HG02610 (cell line): Measurements from ENCODE around the gene BCKDHB.
A peak's percentile ranks its signal among the peaks of the same experiment; 100 is the strongest.

Experiments used
- ATAC-seq: cut with Tn5 transposase; IDR thresholded peaks from one replicate; pipeline ENCODE4 v1.9.1; 2021; ENCODE audit warnings: mild to moderate bottlenecking, moderate library complexity; ENCODE audit not compliant: unreplicated experiment

The BCKDHB gene

GRCh38 chr6:80148220-80148619 is 41.7 kb downstream of the BCKDHB start:
- ATAC-seq, result peak; percentile 34

GRCh38 chr6:80151635-80152034 is 45.2 kb downstream of the BCKDHB start:
- ATAC-seq, result no peak

DNA sequence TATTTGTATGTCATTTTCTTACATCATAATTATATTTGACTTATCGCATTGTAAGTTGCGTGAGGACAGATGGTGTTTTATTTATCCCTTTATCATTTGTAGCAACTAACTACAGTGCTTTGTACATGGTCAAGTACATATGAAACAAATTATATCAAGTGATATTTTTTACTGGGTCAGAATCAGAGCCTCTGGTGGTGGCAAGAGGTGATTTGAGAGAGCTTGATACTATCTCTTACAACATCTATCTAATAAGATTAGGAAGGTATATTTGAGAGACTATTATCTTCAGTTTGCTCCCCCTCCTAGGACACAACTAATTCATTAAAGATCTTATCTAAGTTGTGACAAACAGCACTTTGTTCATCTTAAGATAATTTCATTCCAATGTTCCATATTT is 47.7 kb downstream of the BCKDHB start:
- ATAC-seq, result no peak

- ATAC-seq, result no peak
These were observed 49.8 kb downstream of the BCKDHB start for GRCh38 chr6:80156221-80156620.

- ATAC-seq, result no peak
These were observed 52.1 kb downstream of the BCKDHB start for GRCh38 chr6:80158478-80158989.

GRCh38 chr6:80161434-80161833 is 55.0 kb downstream of the BCKDHB start:
- no peak for ATAC-seq

GRCh38 chr6:80163754-80164187 is 57.3 kb downstream of the BCKDHB start:
- ATAC-seq, result peak; percentile 72

- peak; percentile 97 for ATAC-seq
These were observed 58.7 kb downstream of the BCKDHB start for GRCh38 chr6:80165143-80165542.

GRCh38 chr6:80165819-80166218 is 59.3 kb downstream of the BCKDHB start:
- ATAC-seq, result no peak

DNA sequence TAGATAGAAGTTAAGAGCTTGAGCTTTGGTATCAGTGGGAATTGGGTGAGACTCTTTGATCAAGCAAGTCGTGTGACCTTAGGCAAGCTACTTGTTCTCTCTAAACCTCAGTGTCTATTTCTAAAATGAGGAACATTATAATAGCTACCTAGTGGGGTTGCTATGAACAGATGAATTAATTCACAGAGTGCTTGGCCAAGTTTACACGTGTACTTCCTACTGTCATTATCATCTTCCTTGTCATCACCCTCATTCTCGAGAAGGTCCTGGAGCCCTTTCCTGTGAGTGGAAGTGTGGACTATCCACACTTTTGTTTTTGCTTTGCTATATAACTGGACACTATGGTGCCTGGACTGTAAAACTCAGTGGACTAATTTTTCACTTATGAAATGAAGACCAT is 64.0 kb downstream of the BCKDHB start:
- no peak for ATAC-seq

DNA sequence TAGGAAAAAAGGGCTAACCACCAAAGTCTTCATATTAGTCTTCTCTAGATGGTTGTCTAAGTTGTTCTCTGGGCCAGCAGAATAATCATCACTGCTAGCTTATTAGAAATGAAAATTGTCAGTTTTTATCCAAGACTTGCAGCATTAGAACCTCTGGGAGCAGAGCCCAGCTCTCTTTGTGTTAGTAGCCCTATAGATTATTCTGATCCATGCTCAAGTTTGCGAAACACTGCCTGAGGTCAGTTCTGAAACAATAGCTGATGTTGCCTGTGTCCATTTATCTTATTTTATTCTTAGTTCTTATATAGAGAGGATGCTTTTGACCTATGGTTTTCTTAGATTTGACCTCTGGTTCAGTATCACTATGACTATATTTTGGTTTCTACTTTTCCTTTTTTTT is 66.9 kb downstream of the BCKDHB start:
- no peak for ATAC-seq

GRCh38 chr6:80174900-80175572 is 68.6 kb downstream of the BCKDHB start:
- no peak for ATAC-seq

- no peak for ATAC-seq
These were observed 73.2 kb downstream of the BCKDHB start for GRCh38 chr6:80179695-80180094.

DNA sequence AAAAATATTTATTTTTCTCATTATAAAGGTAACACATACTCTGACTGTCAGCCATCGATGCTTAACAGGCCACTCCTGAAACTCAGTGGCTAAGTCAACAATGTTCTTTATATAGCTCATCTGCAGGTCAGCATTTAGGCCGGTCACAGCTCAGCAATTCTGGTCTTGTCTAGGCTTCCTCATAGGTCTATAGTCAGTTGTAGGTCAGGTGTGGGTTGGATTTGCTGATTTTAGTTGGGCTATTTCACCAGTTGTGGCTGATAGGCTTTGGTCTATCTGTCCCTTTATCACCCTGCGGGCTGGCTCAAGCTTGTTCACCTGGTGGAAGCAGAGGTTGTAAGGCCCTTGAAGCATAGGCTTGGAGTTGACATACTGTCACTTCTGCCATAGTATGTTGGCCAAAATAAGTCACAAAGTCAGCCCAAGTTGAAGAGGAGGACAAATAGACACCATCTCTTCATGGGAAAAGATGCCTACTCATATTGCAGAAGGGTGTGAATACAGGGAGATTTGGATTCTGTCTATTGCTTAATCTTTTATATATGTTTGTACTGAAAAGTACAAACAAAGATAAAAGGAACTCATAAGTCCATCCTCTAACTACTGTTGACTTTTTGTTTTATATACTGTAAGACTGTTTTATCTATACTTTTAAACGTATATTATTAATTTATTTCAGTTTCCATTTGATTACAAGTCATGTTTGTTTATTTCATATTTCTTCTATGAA is 75.0 kb downstream of the BCKDHB start:
- ATAC-seq, result no peak

DNA sequence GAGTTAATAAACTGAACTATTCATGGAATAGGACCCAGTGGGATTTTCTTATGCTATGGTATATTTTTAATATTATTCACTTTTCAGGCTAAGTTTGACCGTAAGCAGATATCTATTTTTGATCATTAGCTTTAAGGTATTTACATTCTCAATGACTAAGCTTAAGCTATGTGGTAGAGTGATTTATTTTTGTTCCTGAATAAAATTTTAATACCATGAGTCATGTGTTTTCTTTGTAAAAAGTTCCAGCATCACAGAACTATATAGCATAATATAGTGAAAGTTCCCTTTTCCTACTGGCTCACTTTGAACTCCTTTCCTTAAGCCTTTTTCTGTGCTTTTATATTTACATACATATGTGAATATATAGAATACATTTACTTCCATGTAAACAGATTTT is 75.8 kb downstream of the BCKDHB start:
- ATAC-seq, result no peak

DNA sequence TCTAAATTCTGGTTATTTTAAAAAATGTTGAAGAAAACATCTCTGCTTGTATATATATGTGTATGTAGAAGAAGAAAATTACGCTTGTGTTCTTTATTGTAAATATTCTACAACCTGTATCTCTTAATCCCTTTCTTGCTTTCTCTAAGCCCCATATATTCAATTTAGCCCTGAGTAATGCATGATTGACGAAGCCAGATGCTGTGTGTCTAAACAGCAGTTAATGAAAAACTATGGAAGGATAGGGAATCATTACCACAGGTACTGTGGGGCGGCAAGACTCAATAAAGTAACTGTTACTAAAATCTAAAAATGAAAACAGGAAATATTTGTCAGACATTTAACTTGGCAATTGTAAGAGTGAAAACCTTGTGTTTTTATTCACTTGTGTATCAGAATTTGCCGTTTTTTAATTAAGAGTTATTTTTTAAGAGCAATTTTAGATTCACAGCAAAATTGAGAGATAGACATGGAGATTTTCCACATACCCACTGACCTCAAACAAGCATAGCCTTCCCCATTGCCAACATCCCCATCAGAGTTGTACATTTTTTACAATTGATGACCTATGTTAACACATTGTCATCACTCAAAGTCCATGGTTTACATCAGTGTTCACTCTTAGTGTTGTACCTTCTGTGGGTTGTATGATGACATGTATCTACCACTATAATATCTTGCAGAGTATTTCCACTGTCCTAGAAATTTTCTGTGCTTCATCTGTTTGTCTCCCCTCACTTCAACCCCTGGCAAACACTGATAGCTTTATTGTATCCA is 76.7 kb downstream of the BCKDHB start:
- ATAC-seq, result no peak

DNA sequence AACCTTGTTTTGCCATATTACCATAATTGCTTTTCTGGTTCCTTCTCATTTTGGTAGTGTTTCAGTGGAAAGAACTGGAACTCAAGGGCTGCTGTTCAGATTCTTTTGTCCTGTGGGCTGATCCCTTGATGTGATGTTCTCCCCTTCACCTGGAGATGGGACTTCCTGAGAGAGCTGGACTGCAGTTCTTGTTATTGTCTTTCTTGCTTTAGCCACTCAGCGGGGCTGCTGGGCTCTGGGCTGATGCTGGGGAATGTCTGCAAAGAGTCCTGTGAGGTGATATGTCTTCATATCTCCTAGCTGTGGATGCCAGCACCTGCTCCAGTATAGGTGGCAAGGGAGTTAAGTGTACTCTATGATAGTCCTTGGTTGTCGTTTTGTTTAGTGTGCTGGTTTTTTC is 79.0 kb downstream of the BCKDHB start:
- ATAC-seq, result no peak

GRCh38 chr6:80186082-80186481 is 79.6 kb downstream of the BCKDHB start:
- ATAC-seq, result no peak

DNA sequence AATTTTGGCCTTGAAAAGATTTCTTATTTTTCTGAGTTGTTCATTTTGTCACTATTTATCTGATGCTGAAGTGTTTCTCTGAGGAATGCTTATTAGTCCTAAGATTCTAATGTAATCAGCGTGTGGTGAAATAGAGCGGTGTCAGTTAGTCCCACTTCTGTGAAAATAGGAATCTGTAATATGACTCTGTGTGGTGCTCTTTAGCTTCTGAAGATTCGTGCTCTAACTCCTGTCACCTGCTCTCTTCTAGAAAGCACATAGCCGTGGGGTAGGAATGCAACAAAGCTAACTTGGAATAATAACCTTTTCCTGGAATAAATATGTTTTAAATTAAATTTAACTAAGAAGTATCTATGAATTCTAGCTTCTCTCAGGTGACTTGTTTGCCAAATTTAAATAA is 90.4 kb downstream of the BCKDHB start:
- ATAC-seq, result no peak

DNA sequence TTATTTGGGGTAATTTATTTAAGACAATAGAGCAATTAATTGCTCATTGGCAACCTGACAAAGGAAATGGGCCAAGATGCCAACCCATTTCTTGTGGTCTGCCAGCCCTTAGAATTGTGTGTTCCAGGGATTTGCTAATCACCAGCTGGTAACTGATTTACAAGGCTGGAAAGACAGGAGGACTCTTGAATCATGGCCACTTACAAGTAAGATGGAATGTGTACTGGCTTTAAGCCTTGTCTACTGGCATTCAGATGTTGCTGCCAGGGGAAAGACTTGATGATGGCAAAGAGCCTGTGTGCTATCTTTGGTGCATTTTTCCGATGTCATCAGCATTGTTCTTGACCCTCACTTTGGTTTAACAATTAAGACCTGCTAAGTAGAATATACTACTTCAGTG is 91.0 kb downstream of the BCKDHB start:
- ATAC-seq, result no peak

DNA sequence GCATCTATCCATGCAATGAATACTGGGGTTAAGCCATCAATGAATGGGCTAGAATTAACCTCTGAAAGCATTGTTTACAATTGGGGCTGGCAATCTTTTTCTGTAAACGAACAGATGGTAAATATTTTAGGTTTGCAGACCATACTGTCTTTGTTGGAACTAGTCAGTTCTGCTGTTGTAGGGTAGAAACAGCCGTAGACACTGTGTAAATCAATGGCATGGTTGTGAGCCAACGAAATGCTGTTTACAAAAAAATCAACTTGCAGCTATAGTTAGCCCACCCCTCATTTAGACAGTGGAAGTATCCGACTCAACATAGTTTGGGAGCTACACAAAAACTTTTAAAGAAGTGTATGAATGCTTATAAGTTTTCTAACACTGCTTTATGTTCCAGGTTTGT is 91.5 kb downstream of the BCKDHB start:
- ATAC-seq, result no peak

DNA sequence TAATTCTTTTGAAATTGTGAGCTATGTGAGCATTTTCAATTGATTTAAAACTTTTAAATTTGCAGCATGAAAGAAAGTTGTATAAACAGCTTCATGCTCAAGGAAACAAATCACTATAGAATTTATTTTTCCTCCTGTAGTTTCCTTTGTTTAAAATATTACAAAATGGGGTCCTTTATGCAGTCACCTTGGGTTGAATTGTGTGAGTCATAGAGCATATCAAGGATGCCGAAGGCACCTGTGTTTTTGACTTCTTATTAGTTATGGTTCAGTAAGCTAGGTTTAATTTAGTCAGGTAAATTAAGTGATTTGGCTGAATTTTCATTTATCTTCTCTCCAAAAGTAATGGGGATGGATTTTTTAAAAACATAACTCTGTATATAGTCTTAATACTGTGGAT is 96.8 kb downstream of the BCKDHB start:
- no peak for ATAC-seq
